HG02678 (cell line): ENCODE measurements around the gene EIPR1.

Experiments
- ATAC-seq: cut with Tn5 transposase; IDR thresholded peaks from one replicate; pipeline ENCODE4 v1.9.1; 2021; ENCODE audit warnings: mild to moderate bottlenecking, moderate library complexity; ENCODE audit not compliant: unreplicated experiment

The EIPR1 gene

GRCh38 chr2:3223080-3223923 lies 154.3 kb downstream of the EIPR1 start:
- ATAC-seq, result peak; percentile 94

- peak; percentile 57 for ATAC-seq
These were observed 155.0 kb downstream of the EIPR1 start for GRCh38 chr2:3222636-3223035.

- ATAC-seq, result no peak
These were observed 158.1 kb downstream of the EIPR1 start for GRCh38 chr2:3219536-3219935.

GRCh38 chr2:3217646-3218045 lies 160.0 kb downstream of the EIPR1 start:
- no peak for ATAC-seq

- ATAC-seq, result no peak
These were observed 160.7 kb downstream of the EIPR1 start for GRCh38 chr2:3216841-3217495.

- ATAC-seq, result no peak
These were observed 162.7 kb downstream of the EIPR1 start for GRCh38 chr2:3214806-3215404.

GRCh38 chr2:3214065-3214464 lies 163.6 kb downstream of the EIPR1 start:
- no peak for ATAC-seq

GRCh38 chr2:3212984-3213383 lies 164.6 kb downstream of the EIPR1 start:
- ATAC-seq, result peak; percentile 71

GRCh38 chr2:3212061-3212362 lies 165.6 kb downstream of the EIPR1 start:
- ATAC-seq, result no peak

- ATAC-seq, result no peak
These were observed 166.2 kb downstream of the EIPR1 start for GRCh38 chr2:3211256-3212060.

GRCh38 chr2:3210257-3210656 lies 167.4 kb downstream of the EIPR1 start:
- ATAC-seq, result no peak

- no peak for ATAC-seq
These were observed 168.4 kb downstream of the EIPR1 start for GRCh38 chr2:3209258-3209657.

GRCh38 chr2:3208591-3208990 lies 169.0 kb downstream of the EIPR1 start:
- ATAC-seq, result no peak

GRCh38 chr2:3208179-3208578 lies 169.4 kb downstream of the EIPR1 start:
- no peak for ATAC-seq

GRCh38 chr2:3207091-3207491 lies 170.5 kb downstream of the EIPR1 start:
- no peak for ATAC-seq

GRCh38 chr2:3205845-3206244 lies 171.8 kb downstream of the EIPR1 start:
- no peak for ATAC-seq

GRCh38 chr2:3204031-3204821 lies 173.4 kb downstream of the EIPR1 start:
- no peak for ATAC-seq

GRCh38 chr2:3203497-3204019 lies 174.1 kb downstream of the EIPR1 start:
- no peak for ATAC-seq

GRCh38 chr2:3202926-3203325 lies 174.7 kb downstream of the EIPR1 start:
- no peak for ATAC-seq

- ATAC-seq, result no peak
These were observed 176.3 kb downstream of the EIPR1 start for GRCh38 chr2:3201281-3201680.
